NB4 (cell line): ENCODE data around the gene FOXL2.

Experiments
- DNase-seq: peaks from one replicate; pipeline ENCODE4 v3.0.0; 2010; ENCODE audit warnings: low read depth
- H3K4me3 ChIP-seq: one replicate; pipeline ENCODE4 v1.5.1; 2011; ENCODE audit warnings: mild to moderate bottlenecking, low read depth, low read length, moderate library complexity
- CTCF ChIP-seq: IDR thresholded peaks from one replicate; pipeline ENCODE4 v1.5.1; 2012; ENCODE audit warnings: low read depth, low read length
- MAX ChIP-seq: IDR thresholded peaks from 2 replicates; pipeline ENCODE4 v1.6.1; 2011; ENCODE audit warnings: low read depth, low read length
- MYC ChIP-seq: IDR thresholded peaks from 2 replicates; pipeline ENCODE4 v1.6.1; 2011; ENCODE audit warnings: low read depth, low read length
- POLR2A ChIP-seq: IDR thresholded peaks from 2 replicates; pipeline ENCODE4 v1.6.1; 2011; ENCODE audit warnings: mild to moderate bottlenecking; ENCODE audit not compliant: insufficient read length; ENCODE audit errors: extremely low read depth

FOXL2 gene

GRCh38 chr3:138936741-138937689, 9.9 kb downstream of the FOXL2 start:
- peak; percentile 13 for DNase-seq
- H3K4me3 ChIP-seq, result peak overlapping the region; percentile 36
- TF ChIP-seq CTCF (no peak), MAX (no peak), MYC (no peak), POLR2A (no peak)

GRCh38 chr3:138935863-138936740, 10.8 kb downstream of the FOXL2 start:
- TF ChIP-seq MYC (no peak), MAX (no peak), POLR2A (no peak), CTCF (peak; percentile 64)
- DNase-seq, result peak; percentile 84
- H3K4me3 ChIP-seq, result peak overlapping the region; percentile 59

- no peak for DNase-seq
- H3K4me3 ChIP-seq, result peak overlapping the region; percentile 59
- TF ChIP-seq MYC (no peak), POLR2A (no peak), CTCF (no peak), MAX (no peak)
Observed at GRCh38 chr3:138935505-138935862, 11.5 kb downstream of the FOXL2 start.

GRCh38 chr3:138933981-138934691, 12.8 kb downstream of the FOXL2 start:
- TF ChIP-seq MYC, result no peak
- TF ChIP-seq CTCF, result no peak
- no peak for TF ChIP-seq MAX
- TF ChIP-seq POLR2A, result no peak
- H3K4me3 ChIP-seq, result no peak overlapping the region

GRCh38 chr3:138933068-138933668, 13.8 kb downstream of the FOXL2 start:
- TF ChIP-seq MYC, result no peak
- no peak for TF ChIP-seq MAX
- no peak for TF ChIP-seq POLR2A
- TF ChIP-seq CTCF, result no peak
- H3K4me3 ChIP-seq, result no peak overlapping the region
- DNase-seq, result no peak

More at GRCh38 chr3:138933981-138934691, 12.8 kb downstream of the FOXL2 start:
- DNase-seq, result no peak
